HepG2 (cell line): ENCODE data around the gene MTTP. TPM values are rescaled to one million over a fixed set of nuclear protein-coding genes. Genes with fewer than 3 reads are reported as not detected.

Source experiments
- ATAC-seq: fragments of 200-7000 bp; cut with Tn5 transposase; 3 replicates; pipeline ENCODE4 v1.9.1; 2020; ENCODE audit warnings: mild to moderate bottlenecking, moderate library complexity
- BruUV-seq: library from RNA; stranded (reverse); fragments of 400-500 nt; replicated peaks from 2 replicates; lab custom pipeline; 2021; lab: Mats Ljungman, UMichigan
- CTCF ChIA-PET: fragments of 300-600 bp; formaldehyde crosslinking; extraction: SDS; loops from one replicate; lab custom pipeline; 2021; ENCODE audit warnings: low total read pairs, inconsistent platforms, low intra/inter-chr PET ratio; lab: Yijun Ruan, JAX
- POLR2A ChIA-PET: fragments of 350-600 bp; sonication (Branson Sonifier 250); formaldehyde crosslinking; loops from one replicate; lab custom pipeline; 2020; ENCODE audit warnings: antibody characterized with exemption, inconsistent platforms; lab: Yijun Ruan, JAX
- DNase-seq: peaks from one replicate; pipeline ENCODE4 v3.0.0-alpha.2; 2015; ENCODE audit warnings: low spot score
- FAIRE-seq: peaks from 3 replicates; lab custom pipeline; 2011; peaks lifted over from hg19 to GRCh38; lab: Jason Lieb, UNC
- H2AFZ ChIP-seq: one replicate; pipeline ENCODE4 v1.6.1; 2011; ENCODE audit warnings: low read length, inconsistent platforms
- H3K27ac ChIP-seq: fragments of 300-600 bp; 3 replicates; pipeline ENCODE4 v1.8.0; 2011; ENCODE audit warnings: mixed run types, mild to moderate bottlenecking, mixed read lengths, low read length, inconsistent platforms; ENCODE audit not compliant: insufficient read depth; ENCODE audit errors: extremely low read length
- H3K27me3 ChIP-seq, 2 experiments: fragments of 200-600 bp in 1 of 2; 2 replicates in 1 of 2; 3 replicates in 1 of 2; pipeline versions ENCODE4 v1.6.0 to v1.8.0; 2011; ENCODE audit warnings: low read length in 2 of 2, mild to moderate bottlenecking in 2 of 2, moderate library complexity in 2 of 2, inconsistent platforms in 1 of 2; ENCODE audit not compliant: insufficient read depth in 2 of 2, control insufficient read depth in 1 of 2
- H3K36me3 ChIP-seq, 2 experiments: fragments of 200-600 bp in 1 of 2; replicated peaks in 1 of 2; 2 replicates in 1 of 2; 3 replicates in 1 of 2; pipeline versions ENCODE4 v1.5.1 to v1.8.0; 2011; ENCODE audit warnings: low read length in 2 of 2, inconsistent platforms in 1 of 2; ENCODE audit not compliant: insufficient read depth in 2 of 2, control insufficient read depth in 1 of 2
- H3K4me1 ChIP-seq: 2 replicates; pipeline ENCODE4 v1.5.1; 2012; ENCODE audit warnings: low read length, inconsistent platforms; ENCODE audit not compliant: insufficient read depth
- H3K4me2 ChIP-seq: 2 replicates; pipeline ENCODE4 v1.6.0; 2011; ENCODE audit warnings: low read depth, low read length, inconsistent platforms
- H3K4me3 ChIP-seq, 3 experiments: fragments of 200-600 bp in 1 of 3; sonication (generic), shearing (Covaris generic) in 1 of 3; replicated peaks in 1 of 3; 2 replicates each; pipeline ENCODE4 v1.5.1; 2011 to 2016; ENCODE audit warnings: low read length in 3 of 3, inconsistent platforms in 2 of 3, low read depth in 2 of 3, mild to moderate bottlenecking in 2 of 3, control low read depth in 1 of 3, mixed read lengths in 1 of 3; ENCODE audit not compliant: insufficient read depth in 1 of 3
- H3K79me2 ChIP-seq: one replicate; pipeline ENCODE4 v1.6.1; 2011; ENCODE audit warnings: low read length, inconsistent platforms; ENCODE audit not compliant: insufficient read depth
- H3K9ac ChIP-seq: 2 replicates; pipeline ENCODE4 v1.6.0; 2011; ENCODE audit warnings: mild to moderate bottlenecking, low read depth, low read length, inconsistent platforms; ENCODE audit not compliant: insufficient read depth
- H3K9me3 ChIP-seq: 2 replicates; pipeline ENCODE4 v1.5.1; 2012; ENCODE audit warnings: mild to moderate bottlenecking, low read length
- H4K20me1 ChIP-seq: 2 replicates; pipeline ENCODE4 v1.6.0; 2011; ENCODE audit warnings: inconsistent platforms, mild to moderate bottlenecking, low read length, moderate library complexity; ENCODE audit not compliant: insufficient read depth
- EED ChIP-seq: sonication (generic); formaldehyde crosslinking; IDR thresholded peaks from 2 replicates; pipeline ENCODE4 v1.5.0; 2020; ENCODE audit warnings: mild to moderate bottlenecking, missing genetic modification reagents
- SMYD3 ChIP-seq: sonication (generic); formaldehyde crosslinking; IDR thresholded peaks from 2 replicates; pipeline ENCODE4 v1.8.1; 2023; ENCODE audit warnings: mild to moderate bottlenecking, missing genetic modification reagents
- ZNF30 ChIP-seq: sonication (generic); formaldehyde crosslinking; IDR thresholded peaks from 2 replicates; pipeline ENCODE4 v1.5.0; 2020; ENCODE audit warnings: mild to moderate bottlenecking, missing genetic modification reagents
- WGBS: methylation state at CpG from one replicate; pipeline ENCODE4 v1.1.6; 2017; ENCODE audit warnings: low lambda C conversion rate; 5-methylcytosine and 5-hydroxymethylcytosine counted together
- in situ Hi-C: cut with HindIII; loops from 2 replicates; pipeline ENCODE4 v1.10.0; 2017; ENCODE audit warnings: low pct_unique_long_range_greater_than_20kb; ENCODE audit not compliant: extremely low pct_ligation_motif_present
- intact Hi-C: fragments of 100-400 bp; cut with micrococcal nuclease; formaldehyde crosslinking; loops from one replicate; pipeline ENCODE4 v1.10.0; 2022; ENCODE audit not compliant: unreplicated experiment
- polyA plus RNA-seq, 8 experiments: library from polyadenylated mRNA; depleted of rRNA in 3 of 8; stranded (reverse) in 7 of 8; unstranded in 1 of 8; fragments of >200 nt; fragmentation: Illumina TruSeq in 4 of 8; extraction: Trizol in 4 of 8; gene quantifications; 2 replicates each; pipeline versions ENCODE4 v1.2.1 to v1.2.3, GENCODE V29; 2011 to 2016; ENCODE audit warnings: low read depth in 4 of 8, missing spikeins in 1 of 8, mixed read lengths in 1 of 8; ENCODE audit not compliant: insufficient read depth in 1 of 8
- total RNA-seq, 5 experiments: library from RNA; depleted of rRNA; stranded (reverse); fragments of >200 nt; fragmentation: Illumina TruSeq; extraction: Trizol; gene quantifications; 2 replicates each; pipeline ENCODE4 v1.2.3, GENCODE V29; 2016; ENCODE audit warnings: low read depth in 1 of 5
- TF ChIP-seq, protein P1 (sequence below), 2 experiments: sonication (generic) in 1 of 2; formaldehyde crosslinking in 1 of 2; IDR thresholded peaks; 2 replicates each; pipeline versions ENCODE4 v1.4.0 to v1.6.1; 2016 to 2020; ENCODE audit warnings: borderline replicate concordance in 1 of 2, low read depth in 1 of 2, mild to moderate bottlenecking in 1 of 2, missing genetic modification reagents in 1 of 2

The MTTP gene
- total and polyA plus RNA-seq, 2 of the 13 experiments (the other 11 are each of a cell fraction or from before 2014, with no cell fraction given): 84.7 to 102 TPM

DNA sequence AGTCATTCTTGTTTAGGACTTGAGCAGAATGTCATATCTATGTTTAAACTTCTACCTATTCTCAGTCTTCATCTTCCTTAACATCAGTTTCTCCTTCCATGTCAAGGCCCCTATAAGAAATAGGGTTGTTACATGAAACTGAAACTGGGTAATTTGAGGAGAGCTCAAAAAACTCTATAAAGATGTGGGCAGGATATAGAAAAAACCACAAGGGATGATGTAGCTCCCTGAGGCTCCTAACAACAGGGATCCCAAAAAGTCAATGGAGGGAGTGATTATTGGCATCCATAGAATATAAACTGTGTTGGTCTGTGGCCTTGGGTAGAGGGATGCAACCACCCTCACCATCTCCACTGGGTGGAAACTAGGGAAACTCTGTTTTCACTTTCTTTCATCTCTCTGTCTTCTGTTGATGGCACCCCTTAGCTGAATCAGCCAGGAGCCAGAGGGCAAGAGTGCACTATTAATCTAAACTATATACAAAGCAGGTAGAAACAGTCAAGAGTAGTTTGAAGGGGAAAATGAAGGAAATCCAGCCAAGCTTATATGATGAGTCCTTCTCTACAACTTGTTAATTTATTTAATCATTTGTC, 55.4 kb downstream of the MTTP start (continued):
- TF ChIP-seq, protein P1, sequence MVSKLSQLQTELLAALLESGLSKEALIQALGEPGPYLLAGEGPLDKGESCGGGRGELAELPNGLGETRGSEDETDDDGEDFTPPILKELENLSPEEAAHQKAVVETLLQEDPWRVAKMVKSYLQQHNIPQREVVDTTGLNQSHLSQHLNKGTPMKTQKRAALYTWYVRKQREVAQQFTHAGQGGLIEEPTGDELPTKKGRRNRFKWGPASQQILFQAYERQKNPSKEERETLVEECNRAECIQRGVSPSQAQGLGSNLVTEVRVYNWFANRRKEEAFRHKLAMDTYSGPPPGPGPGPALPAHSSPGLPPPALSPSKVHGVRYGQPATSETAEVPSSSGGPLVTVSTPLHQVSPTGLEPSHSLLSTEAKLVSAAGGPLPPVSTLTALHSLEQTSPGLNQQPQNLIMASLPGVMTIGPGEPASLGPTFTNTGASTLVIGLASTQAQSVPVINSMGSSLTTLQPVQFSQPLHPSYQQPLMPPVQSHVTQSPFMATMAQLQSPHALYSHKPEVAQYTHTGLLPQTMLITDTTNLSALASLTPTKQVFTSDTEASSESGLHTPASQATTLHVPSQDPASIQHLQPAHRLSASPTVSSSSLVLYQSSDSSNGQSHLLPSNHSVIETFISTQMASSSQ (IDR thresholded peaks at IDR 0.05; ENCODE audit: low read depth): no peak
- TF ChIP-seq, protein P1 (CRISPR knock-in tag; IDR thresholded peaks at IDR 0.05; ENCODE audit: borderline replicate concordance): no peak
- TF ChIP-seq SMYD3 (CRISPR knock-in tag) (no peak), EED (CRISPR knock-in tag) (no peak)

DNA sequence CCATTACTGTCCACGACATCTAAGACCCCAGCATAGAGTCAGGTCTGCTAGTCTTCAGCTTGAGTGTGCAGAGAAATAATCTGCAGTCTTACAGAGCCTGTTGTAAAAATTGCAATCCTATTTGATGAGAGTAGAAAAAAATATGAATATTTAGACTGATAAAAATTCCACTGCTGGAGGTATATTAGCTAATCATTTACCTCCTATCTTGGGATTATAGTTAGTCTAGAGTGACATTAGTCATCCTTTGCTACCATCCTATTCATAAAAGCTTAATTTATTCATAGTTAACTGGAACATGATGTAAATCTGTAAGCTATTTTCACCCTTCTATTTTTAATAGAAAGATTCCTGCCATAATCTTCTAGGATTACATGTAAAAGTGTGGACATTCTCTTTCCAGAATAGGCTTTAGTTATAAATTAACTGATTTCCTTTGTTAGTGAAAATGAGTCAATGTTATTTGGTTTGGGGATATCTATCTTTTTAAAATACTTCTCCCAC, 56.3 kb downstream of the MTTP start:
- no peaks in the 10 kb centered on the region; a peak in 1 of 5 replicates for H3K27me3 ChIP-seq
- POLR2A ChIA-PET: no interaction called here
- intact Hi-C loops: no loop called here
- TF ChIP-seq ZNF30 (CRISPR knock-in tag): no peak
- TF ChIP-seq, all 625 proteins: peak for 0
- Histone ChIP-seq H3K4me2 (no peak overlapping the region), H3K36me3 (no peaks in the 10 kb centered on the region), H3K4me1 (no peaks in the 10 kb centered on the region), H3K4me3 (no peak overlapping the region), H3K9ac (no peak overlapping the region), H3K27ac (no peak overlapping the region), H2AFZ (no peak overlapping the region), H4K20me1 (no peaks in the 10 kb centered on the region), H3K79me2 (no peaks in the 10 kb centered on the region), H3K9me3 (no peaks in the 10 kb centered on the region)
- ATAC-seq: no peak
- WGBS: 20% methylated on average over 1 of the region's 1 CpG
- no TSS peak for BruUV-seq
- no peak for FAIRE-seq
- no peak for DNase-seq
- in situ Hi-C loops: no loop called here
- CTCF ChIA-PET: no interaction called here
